ENCODE results near the gene FSIP1. TPM values are rescaled to one million over a fixed set of nuclear protein-coding genes. Genes with fewer than 3 reads are reported as not detected.
"Not testable (repeated sequence)": the region's sequence is repeated elsewhere in the genome, so short reads cannot be mapped to it uniquely, and the experiment has no call there.

The FSIP1 gene
- total RNA-seq, 1 donor from 2014 or later = 0.54 TPM

GRCh38 chr15:39820050-39820602, 37.5 kb upstream of the FSIP1 start:
- no peak for TF ChIP-seq CTCF (IDR thresholded peaks at IDR 0.05)
- Mint-ChIP-seq H3K4me1 (ENCODE audit: unreplicated experiment) (peaks cover 18% of the 10 kb centered on the region), H3K27ac (ENCODE audit: unreplicated experiment) (no peak overlapping the region), H3K9me3 (ENCODE audit: unreplicated experiment) (no peaks in the 10 kb centered on the region), H3K4me3 (ENCODE audit: unreplicated experiment) (no peak overlapping the region), H3K36me3 (ENCODE audit: unreplicated experiment) (no peaks in the 10 kb centered on the region), H3K27me3 (ENCODE audit: unreplicated experiment) (no peaks in the 10 kb centered on the region)
- DNase-seq (ENCODE audit: extremely low spot score, unreplicated experiment) = no peak

GRCh38 chr15:39819533-39819932, 36.9 kb upstream of the FSIP1 start:
- no peaks in the 10 kb centered on the region for H3K27me3 Mint-ChIP-seq (ENCODE audit: unreplicated experiment)
- DNase-seq (ENCODE audit: extremely low spot score, unreplicated experiment) = no peak
- no peak for TF ChIP-seq CTCF (IDR thresholded peaks at IDR 0.05)
- no peak overlapping the region for H3K4me3 Mint-ChIP-seq (ENCODE audit: unreplicated experiment)
- peaks cover 2% of the 10 kb centered on the region for H3K36me3 Mint-ChIP-seq (ENCODE audit: unreplicated experiment)
- no peaks in the 10 kb centered on the region for H3K9me3 Mint-ChIP-seq (ENCODE audit: unreplicated experiment)
- peaks cover 18% of the 10 kb centered on the region for H3K4me1 Mint-ChIP-seq (ENCODE audit: unreplicated experiment)
- no peak overlapping the region for H3K27ac Mint-ChIP-seq (ENCODE audit: unreplicated experiment)

- no peaks in the 10 kb centered on the region for H3K9me3 Mint-ChIP-seq (ENCODE audit: unreplicated experiment)
- no peak for DNase-seq (ENCODE audit: extremely low spot score, unreplicated experiment)
- no peak overlapping the region for H3K4me3 Mint-ChIP-seq (ENCODE audit: unreplicated experiment)
- H3K36me3 Mint-ChIP-seq (ENCODE audit: unreplicated experiment) = peaks cover 2% of the 10 kb centered on the region
- H3K4me1 Mint-ChIP-seq (ENCODE audit: unreplicated experiment) = peaks cover 18% of the 10 kb centered on the region
- no peaks in the 10 kb centered on the region for H3K27me3 Mint-ChIP-seq (ENCODE audit: unreplicated experiment)
- no peak for TF ChIP-seq CTCF (IDR thresholded peaks at IDR 0.05)
- H3K27ac Mint-ChIP-seq (ENCODE audit: unreplicated experiment) = no peak overlapping the region
Measured at GRCh38 chr15:39817892-39818291, 35.3 kb upstream of the FSIP1 start.

- H3K4me3 Mint-ChIP-seq (ENCODE audit: unreplicated experiment) = no peak overlapping the region
- H3K4me1 Mint-ChIP-seq (ENCODE audit: unreplicated experiment) = peaks cover 11% of the 10 kb centered on the region
- H3K27me3 Mint-ChIP-seq (ENCODE audit: unreplicated experiment) = no peaks in the 10 kb centered on the region
- peaks cover 2% of the 10 kb centered on the region for H3K36me3 Mint-ChIP-seq (ENCODE audit: unreplicated experiment)
- DNase-seq (ENCODE audit: extremely low spot score, unreplicated experiment) = no peak
- H3K9me3 Mint-ChIP-seq (ENCODE audit: unreplicated experiment) = no peaks in the 10 kb centered on the region
- no peak for TF ChIP-seq CTCF (IDR thresholded peaks at IDR 0.05)
- H3K27ac Mint-ChIP-seq (ENCODE audit: unreplicated experiment) = no peak overlapping the region
Measured at GRCh38 chr15:39814489-39814888, 31.8 kb upstream of the FSIP1 start.

- H3K4me1 Mint-ChIP-seq (ENCODE audit: unreplicated experiment); H3K4me3 Mint-ChIP-seq (ENCODE audit: unreplicated experiment); H3K9me3 Mint-ChIP-seq (ENCODE audit: unreplicated experiment); DNase-seq (ENCODE audit: extremely low spot score, unreplicated experiment); H3K36me3 Mint-ChIP-seq (ENCODE audit: unreplicated experiment); H3K27me3 Mint-ChIP-seq (ENCODE audit: unreplicated experiment); H3K27ac Mint-ChIP-seq (ENCODE audit: unreplicated experiment): not testable (repeated sequence)
Measured at GRCh38 chr15:39812651-39813050, 30.0 kb upstream of the FSIP1 start.

- Mint-ChIP-seq H3K9me3 (ENCODE audit: unreplicated experiment) (no peaks in the 10 kb centered on the region), H3K27ac (ENCODE audit: unreplicated experiment) (no peak overlapping the region), H3K36me3 (ENCODE audit: unreplicated experiment) (no peaks in the 10 kb centered on the region), H3K4me1 (ENCODE audit: unreplicated experiment) (no peaks in the 10 kb centered on the region), H3K27me3 (ENCODE audit: unreplicated experiment) (no peaks in the 10 kb centered on the region), H3K4me3 (ENCODE audit: unreplicated experiment) (no peak overlapping the region)
- no peak for TF ChIP-seq CTCF (IDR thresholded peaks at IDR 0.05)
- DNase-seq (ENCODE audit: extremely low spot score, unreplicated experiment) = no peak
Measured at GRCh38 chr15:39808909-39809308, 26.3 kb upstream of the FSIP1 start.

Data from osteocyte (in vitro differentiated cells).